OCI-LY3 (cell line): ENCODE results near the gene RRP9.

ENCODE experiments used
- CTCF ChIP-seq: fragments of 200-600, 300-600 bp; sonication (generic); IDR thresholded peaks from 2 replicates; pipeline ENCODE4 v1.5.1; 2014; ENCODE audit warnings: antibody characterized with exemption, low read length, low read depth
- EZH2phosphoT487 ChIP-seq: fragments of 200-600 bp; shearing (Covaris generic); IDR thresholded peaks from 2 replicates; pipeline ENCODE4 v1.6.1; 2018; ENCODE audit warnings: antibody characterized with exemption, mixed run types, low read depth

GRCh38 chr3:51961011-51961410 lies 19.3 kb upstream of the RRP9 start:
- TF ChIP-seq CTCF: no peak
- no peak for TF ChIP-seq EZH2phosphoT487
